Glomerular visceral epithelial cell (primary cell): ENCODE measurements around the gene AMZ1.
"Not testable (repeated sequence)": the region's sequence is repeated elsewhere in the genome, so short reads cannot be mapped to it uniquely, and the experiment has no call there.

Experiments
- DNase-seq: peaks from one replicate; pipeline ENCODE4 v3.0.0-alpha.2; 2016; ENCODE audit errors: extremely low spot score

AMZ1 gene

GRCh38 chr7:2711895-2712675 lies 24.1 kb downstream of the AMZ1 start:
- no peak for DNase-seq

DNA sequence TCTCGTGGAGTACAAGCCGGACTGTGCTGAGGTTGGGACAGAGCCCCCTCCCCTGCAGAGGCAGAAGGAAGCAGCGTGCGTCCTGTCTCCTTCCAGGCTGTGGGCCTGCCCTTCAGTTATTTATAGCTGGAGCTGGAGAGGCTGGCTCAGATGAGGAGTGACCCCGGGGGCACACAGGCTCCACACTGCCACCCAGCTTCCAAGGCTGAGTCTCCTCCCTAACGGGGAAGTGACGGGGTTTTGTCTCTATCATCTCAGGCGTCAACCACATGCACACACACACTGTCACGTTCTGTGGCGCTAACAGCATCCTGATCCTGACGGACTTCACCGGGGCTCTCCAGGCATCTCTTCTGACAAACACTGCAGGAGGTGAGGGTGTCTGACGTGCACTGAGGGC lies 25.4 kb downstream of the AMZ1 start:
- no peak for DNase-seq

- no peak for DNase-seq
These were observed 26.0 kb downstream of the AMZ1 start for GRCh38 chr7:2713978-2714377.

DNA sequence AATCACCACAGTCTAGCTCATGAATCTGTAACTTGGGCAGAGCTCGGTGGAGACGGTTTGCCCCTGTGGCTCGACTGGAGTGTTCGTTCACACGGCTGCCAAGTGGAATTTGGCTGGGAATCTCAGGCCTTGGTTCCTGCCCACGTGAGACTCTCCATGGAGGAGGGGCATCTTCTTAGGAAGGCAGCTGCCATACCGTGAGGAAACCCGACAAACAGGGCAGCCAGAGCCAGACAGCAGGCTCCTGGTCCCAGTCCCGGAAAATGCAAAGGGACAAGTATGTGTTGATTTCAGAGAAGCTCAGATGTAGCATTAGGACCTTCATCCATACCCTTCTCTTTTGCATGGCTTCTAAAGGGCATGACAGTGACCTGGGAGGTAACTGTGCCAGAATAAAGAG lies 26.6 kb downstream of the AMZ1 start:
- DNase-seq, result no peak

- no peak for DNase-seq
These were observed 27.6 kb downstream of the AMZ1 start for GRCh38 chr7:2715341-2716231.

DNA sequence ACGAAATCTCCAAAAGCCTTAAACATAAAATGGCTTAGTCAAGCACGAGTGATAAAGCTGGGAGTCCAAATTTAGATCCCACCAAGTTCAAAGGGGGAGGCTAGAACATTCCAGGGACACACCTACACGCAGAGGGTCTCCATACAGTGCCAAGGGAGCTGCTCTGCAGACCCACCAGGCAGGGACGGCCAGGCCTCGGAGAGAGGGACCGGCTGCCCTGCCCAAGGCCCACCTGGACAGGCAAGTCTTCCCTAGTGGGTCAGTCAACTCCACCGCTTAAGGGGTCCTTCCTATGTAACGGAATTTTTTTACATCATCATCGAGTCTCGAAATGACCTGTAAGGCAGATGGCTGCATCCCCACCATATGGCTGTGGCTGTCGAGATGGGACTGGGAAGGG lies 28.5 kb downstream of the AMZ1 start:
- no peak for DNase-seq

DNA sequence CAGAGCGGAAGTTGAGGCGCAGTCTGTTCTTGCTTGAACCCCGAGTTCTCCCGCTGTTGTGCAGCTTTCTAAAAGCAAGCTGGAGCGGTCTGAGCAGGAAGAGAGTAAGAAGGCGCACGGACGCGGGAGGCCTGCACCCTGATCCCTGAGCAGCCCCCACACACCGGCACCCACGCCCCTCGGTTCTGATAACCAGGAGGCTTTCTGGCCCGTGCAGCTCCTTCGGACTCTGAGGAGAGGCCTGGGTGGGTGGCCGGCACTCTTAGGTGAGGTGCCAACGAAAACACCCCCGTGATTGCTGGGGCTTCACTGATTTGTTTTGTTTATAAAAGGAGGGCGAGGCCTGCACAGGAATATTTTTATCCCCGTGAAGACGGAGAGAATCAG lies 28.9 kb downstream of the AMZ1 start:
- no peak for DNase-seq

DNA sequence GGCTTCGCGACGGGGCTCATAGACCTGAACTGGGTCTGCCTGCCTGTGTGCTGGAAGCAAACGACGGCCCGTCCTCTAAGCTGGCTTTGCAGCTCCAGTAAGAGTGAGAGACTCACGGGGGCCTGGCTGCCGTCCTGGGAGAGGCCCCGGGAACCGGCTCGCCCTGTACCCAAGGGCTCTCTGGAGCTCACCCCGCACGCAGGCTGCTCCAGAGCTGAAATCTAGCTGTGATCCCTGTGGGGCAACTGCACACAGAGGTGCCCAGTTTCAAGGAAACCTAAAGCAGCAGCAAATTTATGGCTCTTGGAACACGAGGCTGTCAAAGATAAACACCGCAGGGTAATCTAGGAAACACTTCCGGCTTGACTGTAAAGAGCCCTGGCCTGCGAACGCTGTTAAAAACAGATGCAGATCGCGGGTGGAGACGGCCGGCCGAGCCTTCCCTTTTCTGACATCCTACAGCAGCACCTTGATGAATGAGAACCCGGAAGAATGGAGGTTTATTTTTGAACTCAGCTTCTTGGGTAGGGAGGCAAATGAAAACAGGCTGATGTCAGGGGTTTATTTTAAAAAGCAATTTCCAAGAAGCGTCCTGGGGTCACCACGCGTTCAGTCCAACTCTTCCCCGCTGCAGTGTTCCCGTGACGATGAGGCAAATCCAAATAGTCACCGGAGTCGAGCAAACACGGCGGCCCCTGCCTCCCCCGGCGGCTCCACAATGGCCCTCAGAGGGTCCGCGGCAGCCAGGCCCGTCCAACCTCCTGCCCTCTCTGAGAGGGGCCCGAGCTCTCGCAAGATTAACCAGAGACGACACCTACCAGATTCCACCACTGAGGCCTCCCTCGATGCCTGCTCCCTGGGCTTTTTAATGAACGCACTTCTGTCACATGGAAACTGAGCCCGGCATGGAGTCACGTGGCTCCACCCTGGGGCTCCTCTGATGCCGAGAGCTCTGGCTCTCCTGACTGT lies 29.6 kb downstream of the AMZ1 start:
- no peak for DNase-seq

DNA sequence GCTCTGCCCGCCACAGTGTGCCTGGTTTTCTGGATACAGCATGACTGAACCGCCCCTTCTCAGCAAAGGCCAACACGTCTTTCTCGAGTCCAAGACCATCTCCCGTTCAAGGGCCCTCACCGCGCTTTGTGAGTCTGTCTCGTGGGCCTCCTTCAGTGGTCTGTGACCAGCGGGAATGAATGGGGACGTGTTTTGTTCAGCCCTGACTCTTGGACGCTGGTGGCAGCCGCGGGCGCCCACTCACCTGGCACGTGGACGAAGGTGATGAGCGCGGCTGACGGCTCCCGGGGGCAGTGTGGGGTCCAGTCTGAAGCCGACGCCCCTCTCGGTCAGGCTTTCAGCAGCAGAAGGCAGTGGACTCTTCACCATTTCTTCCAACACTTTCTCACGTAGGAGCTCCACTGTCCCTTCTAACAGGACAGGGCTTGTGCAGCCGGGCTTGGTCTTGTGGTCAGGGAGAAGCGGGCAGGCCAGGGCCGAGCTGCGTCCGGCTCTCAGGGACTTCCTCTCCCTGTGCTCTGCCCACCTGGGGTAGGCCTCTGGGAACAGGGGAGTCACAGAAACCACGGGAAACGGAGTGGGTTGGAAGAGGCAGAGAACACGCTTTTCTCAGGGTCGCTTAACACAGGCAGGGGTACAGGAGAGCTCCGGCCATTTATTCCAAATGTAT lies 30.4 kb downstream of the AMZ1 start:
- no peak for DNase-seq

- DNase-seq, result peak; percentile 17
These were observed 31.0 kb downstream of the AMZ1 start for GRCh38 chr7:2719007-2719406.

DNA sequence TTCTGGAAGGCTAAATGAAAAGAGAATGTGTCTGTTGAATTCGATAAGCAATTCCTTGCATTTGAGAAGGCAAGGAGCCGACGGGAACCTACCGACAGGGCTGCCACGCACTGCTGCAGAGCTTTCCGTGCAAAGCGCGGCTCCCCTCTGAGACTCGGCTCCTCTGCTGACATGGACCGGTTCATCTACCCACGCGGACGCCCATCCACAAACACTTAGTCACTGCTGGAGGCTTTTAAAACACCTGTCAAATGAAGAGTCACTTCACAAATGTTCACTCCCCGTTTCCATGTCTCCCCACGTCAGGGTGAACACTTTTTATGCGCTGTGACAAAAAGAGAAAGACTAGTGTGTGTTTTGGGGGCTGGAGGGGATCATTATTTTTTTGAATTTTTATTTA lies 32.0 kb downstream of the AMZ1 start:
- no peak for DNase-seq

GRCh38 chr7:2721842-2722241 lies 33.8 kb downstream of the AMZ1 start:
- no peak for DNase-seq

- no peak for DNase-seq
These were observed 34.6 kb downstream of the AMZ1 start for GRCh38 chr7:2722591-2722990.

DNA sequence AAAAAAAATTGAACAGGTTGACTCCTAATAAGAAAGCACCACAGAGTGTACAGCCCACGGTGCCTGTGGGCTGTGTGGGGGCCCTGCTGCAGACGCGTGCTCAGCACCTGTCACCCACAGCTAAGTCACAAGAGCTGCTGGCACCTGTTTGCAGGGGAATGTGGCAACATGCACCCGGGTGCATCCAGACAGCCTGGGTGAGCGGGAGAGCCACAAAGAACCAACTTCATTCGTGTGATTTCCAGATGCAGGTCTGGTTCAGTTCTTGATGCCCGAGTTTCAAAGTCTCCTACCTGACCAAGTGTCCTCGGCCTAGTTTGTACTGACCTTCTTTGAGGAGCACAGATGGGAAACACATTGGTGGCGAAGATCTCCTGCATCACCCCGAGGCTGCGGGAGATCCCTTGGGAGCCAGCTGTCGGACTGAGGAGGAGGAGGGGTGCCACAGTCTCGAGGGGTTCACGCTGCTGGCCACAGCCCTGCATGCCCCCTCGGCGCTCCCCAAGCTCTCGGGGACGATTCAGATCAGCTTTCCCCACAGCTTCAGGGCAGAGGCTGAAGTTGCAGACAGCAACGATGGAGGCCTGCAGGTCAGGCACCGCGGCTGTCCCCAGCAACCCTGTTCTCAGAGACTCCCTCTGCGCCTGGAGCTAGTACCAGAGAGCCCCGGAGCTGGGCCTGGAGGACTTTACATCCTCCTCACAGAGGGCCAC lies 35.3 kb downstream of the AMZ1 start:
- no peak for DNase-seq

- not testable (repeated sequence) for DNase-seq
These were observed 36.0 kb downstream of the AMZ1 start for GRCh38 chr7:2724036-2724435.

DNA sequence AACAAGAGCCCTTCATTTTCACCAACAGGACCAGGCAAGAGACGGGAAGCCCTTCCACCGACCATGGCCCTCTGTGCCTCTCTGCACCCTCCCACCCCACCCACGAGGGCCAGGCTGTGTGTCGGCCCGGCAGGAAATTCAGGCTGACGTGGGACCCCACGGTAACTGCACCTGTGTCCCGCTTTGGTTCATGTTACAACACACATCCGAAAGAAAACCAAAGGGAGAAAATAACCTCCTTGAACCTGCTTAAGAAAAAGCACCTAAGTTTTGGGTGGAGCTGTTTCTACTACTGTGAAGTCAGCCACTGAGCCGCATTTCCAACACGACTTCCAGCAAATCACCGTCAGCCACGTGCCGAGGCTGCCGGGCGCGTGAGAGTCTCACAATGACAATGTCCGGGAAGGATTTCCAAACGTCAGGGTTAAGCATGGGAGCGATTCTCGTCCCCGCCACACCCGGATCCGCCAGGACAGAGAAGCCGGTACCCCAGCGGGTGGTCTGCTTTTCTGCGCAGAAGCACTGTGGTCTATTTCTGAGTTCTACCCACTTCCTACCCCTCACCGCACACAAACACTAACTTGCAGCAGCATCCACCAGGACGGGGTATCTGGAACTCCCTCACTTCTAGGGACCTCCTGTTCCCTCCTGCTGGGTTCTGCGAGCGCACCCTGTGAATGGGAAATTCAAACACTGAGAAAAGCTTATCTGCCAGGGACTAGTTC lies 36.6 kb downstream of the AMZ1 start:
- DNase-seq, result no peak

- no peak for DNase-seq
These were observed 37.4 kb downstream of the AMZ1 start for GRCh38 chr7:2725178-2726105.

DNA sequence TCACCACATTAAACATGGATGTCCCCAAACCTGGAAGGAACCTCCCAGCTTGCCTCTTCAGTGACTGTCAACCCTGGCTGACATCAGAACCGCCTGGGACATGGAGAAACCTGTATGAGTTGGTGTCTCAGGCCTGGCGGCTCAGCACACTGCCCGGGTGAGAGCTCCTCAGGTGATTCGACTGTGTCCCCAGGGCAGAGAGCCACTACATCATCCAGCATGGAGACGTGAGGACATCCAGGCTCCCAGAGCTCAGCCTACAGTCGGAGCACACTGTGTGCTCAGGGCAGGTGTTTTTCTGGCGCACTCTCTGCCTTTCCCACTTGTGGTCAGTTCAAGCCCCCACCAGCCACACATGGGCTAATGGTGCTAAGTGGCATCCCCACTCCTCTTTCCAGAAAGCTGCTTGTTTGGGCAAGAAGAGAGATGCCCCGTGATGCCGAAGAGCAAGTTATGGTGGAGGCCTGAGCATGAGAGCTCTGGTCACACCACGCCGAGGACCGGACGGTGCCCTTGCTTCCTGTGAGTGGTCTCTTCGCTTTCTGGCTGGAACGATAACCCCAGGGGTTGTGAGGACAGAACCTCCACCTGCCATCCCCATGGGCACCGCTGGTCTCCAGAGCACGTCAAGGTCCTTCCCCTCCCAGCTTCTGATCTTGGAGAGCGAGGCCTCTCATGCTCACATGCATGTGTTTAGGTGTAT lies 38.5 kb downstream of the AMZ1 start:
- no peak for DNase-seq
